Natural killer cell (primary cell): ENCODE data around the gene WDFY4. TPM values are rescaled to one million over a fixed set of nuclear protein-coding genes. Genes with fewer than 3 reads are reported as not detected.

Source experiments
- ATAC-seq, 3 donors: fragments of 150-1000 bp in 2 of 3; fragments of 200-7000 bp in 1 of 3; cut with Tn5 transposase; 1 replicate in 1 of 3; 2 replicates in 2 of 3; pipeline ENCODE4 v1.10.0; 2021; ENCODE audit warnings: mild to moderate bottlenecking in 2 of 3, moderate library complexity in 2 of 3
- DNase-seq, 2 donors: peaks; one replicate each; pipeline versions ENCODE4 v3.0.0 to v3.0.0-alpha.2; 2013 to 2021; ENCODE audit warnings: mixed read lengths in 1 of 2
- H3K27ac ChIP-seq: one replicate; pipeline ENCODE4 v1.5.1; 2013; ENCODE audit warnings: mild to moderate bottlenecking, low read length
- H3K27me3 ChIP-seq: one replicate; pipeline ENCODE4 v1.6.1; 2013; ENCODE audit warnings: low read length; ENCODE audit not compliant: control insufficient read depth, insufficient read depth
- H3K36me3 ChIP-seq: one replicate; pipeline ENCODE4 v1.6.1; 2013; ENCODE audit warnings: low read length; ENCODE audit not compliant: control insufficient read depth, insufficient read depth
- H3K4me1 ChIP-seq: one replicate; pipeline ENCODE4 v1.6.1; 2013; ENCODE audit warnings: low read length; ENCODE audit not compliant: control insufficient read depth, insufficient read depth
- H3K4me3 ChIP-seq: one replicate; pipeline ENCODE4 v1.5.1; 2013; ENCODE audit warnings: low read length
- H3K9me3 ChIP-seq: one replicate; pipeline ENCODE4 v1.6.1; 2013; ENCODE audit warnings: low read length; ENCODE audit not compliant: control insufficient read depth, insufficient read depth
- H3K27ac Mint-ChIP-seq, 2 donors: one replicate each; pipeline ENCODE4 v1.8.0; 2022; ENCODE audit warnings: mild to moderate bottlenecking in 2 of 2, mixed read lengths in 2 of 2, moderate library complexity in 1 of 2
- H3K27me3 Mint-ChIP-seq, 2 donors: one replicate each; pipeline ENCODE4 v1.8.0; 2022; ENCODE audit warnings: low read depth in 2 of 2, mixed read lengths in 2 of 2
- H3K36me3 Mint-ChIP-seq: one replicate; pipeline ENCODE4 v1.8.0; 2022; ENCODE audit warnings: mixed read lengths
- H3K4me1 Mint-ChIP-seq, 2 donors: one replicate each; pipeline ENCODE4 v1.8.0; 2022; ENCODE audit warnings: mixed read lengths in 2 of 2
- H3K4me3 Mint-ChIP-seq: one replicate; pipeline ENCODE4 v1.8.0; 2022; ENCODE audit warnings: mild to moderate bottlenecking, moderate library complexity, mixed read lengths
- H3K9me3 Mint-ChIP-seq, 2 donors: one replicate each; pipeline ENCODE4 v1.8.0; 2022; ENCODE audit warnings: mixed read lengths in 2 of 2
- WGBS: methylation state at CpG from one replicate; pipeline ENCODE4 v1.1.7; 2013; ENCODE audit warnings: missing lambda C conversion rate; ENCODE audit not compliant: insufficient coverage; 5-methylcytosine and 5-hydroxymethylcytosine counted together
- intact Hi-C: fragments of 100-400 bp; cut with micrococcal nuclease; formaldehyde crosslinking; loops from one replicate; pipeline ENCODE4 v1.14.2; 2022
- total RNA-seq, 4 donors: library from RNA; stranded (reverse); fragments of 120-200 nt in 1 of 4; gene quantifications; one replicate each; pipeline versions ENCODE4 v1.2.3 to v1.2.4, GENCODE V29; 2013 to 2022
- TF ChIP-seq, protein P1 (sequence below): fragments of 200-600 bp; IDR thresholded peaks from one replicate; pipeline ENCODE4 v1.8.0; 2022; ENCODE audit warnings: antibody characterized with exemption

Gene WDFY4
- total RNA-seq, 3 donors from 2014 or later (not counting 1 experiment from before 2014, with no cell fraction given), result 1.7 to 8.4 (median 3.5) TPM

DNA sequence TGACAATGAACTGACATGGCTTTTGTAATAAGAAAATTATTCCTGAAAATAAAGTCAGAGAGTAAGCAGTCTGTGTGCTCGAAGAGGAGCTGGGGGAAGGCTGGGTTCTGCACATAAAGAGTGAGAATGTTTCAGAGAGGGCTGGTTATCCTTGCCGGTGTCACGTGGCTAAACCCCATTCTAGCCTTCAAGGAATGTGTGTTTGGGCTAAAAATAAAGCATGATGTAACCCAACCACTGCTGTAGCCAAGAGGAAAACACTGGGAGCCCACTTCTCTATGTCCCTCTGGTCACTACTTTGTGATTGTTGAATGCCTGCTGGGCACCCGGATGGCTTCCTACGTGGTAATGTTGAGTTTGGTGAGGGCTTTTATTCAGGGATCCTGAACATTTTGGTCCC is 23.5 kb downstream of the WDFY4 start:
- Histone ChIP-seq H3K4me3 (no peak overlapping the region), H3K36me3 (no peaks in the 10 kb centered on the region), H3K4me1 (peaks cover 7% of the 10 kb centered on the region), H3K27ac (no peak overlapping the region), H3K9me3 (no peaks in the 10 kb centered on the region), H3K27me3 (no peaks in the 10 kb centered on the region)
- Mint-ChIP-seq H3K4me3 (no peak overlapping the region), H3K27me3 (peaks cover 0 to 4% of the 10 kb centered on the region in 2 donors), H3K4me1 (no peaks in the 10 kb centered on the region), H3K36me3 (no peaks in the 10 kb centered on the region), H3K9me3 (no peaks in the 10 kb centered on the region), H3K27ac (no peak overlapping the region)
- ATAC-seq (no peak), DNase-seq (no peak)
- TF ChIP-seq, protein P1, sequence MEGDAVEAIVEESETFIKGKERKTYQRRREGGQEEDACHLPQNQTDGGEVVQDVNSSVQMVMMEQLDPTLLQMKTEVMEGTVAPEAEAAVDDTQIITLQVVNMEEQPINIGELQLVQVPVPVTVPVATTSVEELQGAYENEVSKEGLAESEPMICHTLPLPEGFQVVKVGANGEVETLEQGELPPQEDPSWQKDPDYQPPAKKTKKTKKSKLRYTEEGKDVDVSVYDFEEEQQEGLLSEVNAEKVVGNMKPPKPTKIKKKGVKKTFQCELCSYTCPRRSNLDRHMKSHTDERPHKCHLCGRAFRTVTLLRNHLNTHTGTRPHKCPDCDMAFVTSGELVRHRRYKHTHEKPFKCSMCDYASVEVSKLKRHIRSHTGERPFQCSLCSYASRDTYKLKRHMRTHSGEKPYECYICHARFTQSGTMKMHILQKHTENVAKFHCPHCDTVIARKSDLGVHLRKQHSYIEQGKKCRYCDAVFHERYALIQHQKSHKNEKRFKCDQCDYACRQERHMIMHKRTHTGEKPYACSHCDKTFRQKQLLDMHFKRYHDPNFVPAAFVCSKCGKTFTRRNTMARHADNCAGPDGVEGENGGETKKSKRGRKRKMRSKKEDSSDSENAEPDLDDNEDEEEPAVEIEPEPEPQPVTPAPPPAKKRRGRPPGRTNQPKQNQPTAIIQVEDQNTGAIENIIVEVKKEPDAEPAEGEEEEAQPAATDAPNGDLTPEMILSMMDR, result no peak
- intact Hi-C loops, result no loop called here
- WGBS, result 81% methylated on average over 5 of the region's 5 CpGs

DNA sequence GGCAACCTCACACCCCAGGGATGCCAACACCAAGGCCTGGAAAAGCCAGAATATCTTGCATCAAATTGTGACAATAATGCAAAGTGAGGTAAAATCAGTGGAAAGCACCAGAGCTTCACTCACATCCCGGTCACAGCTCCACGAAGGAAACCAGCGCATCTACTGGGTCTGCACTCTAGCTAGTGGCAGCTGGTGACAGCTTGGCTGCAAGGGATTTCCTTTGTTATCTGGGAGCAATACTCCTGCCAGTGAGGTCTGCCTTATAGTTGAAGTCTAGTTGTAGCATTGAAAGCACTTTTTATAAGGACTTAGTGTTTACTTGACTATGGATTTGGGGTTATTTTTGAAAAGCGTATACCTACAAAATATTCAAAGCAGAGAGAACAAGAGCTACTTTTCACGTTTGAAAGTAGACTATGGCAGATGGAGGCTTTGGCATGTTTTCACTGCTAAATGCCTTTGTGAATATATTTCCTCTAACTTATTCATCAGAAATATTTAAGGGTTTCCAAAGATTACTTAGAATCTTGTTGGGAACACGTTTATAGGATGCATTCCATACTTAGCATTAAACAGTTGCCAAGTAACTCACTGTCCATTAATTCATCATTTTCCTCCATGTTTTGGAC is 26.1 kb downstream of the WDFY4 start:
- no peaks in the 10 kb centered on the region for H3K36me3 ChIP-seq
- H3K4me1 ChIP-seq, result no peaks in the 10 kb centered on the region
- WGBS, result 92% methylated on average over 4 of the region's 6 CpGs
- Mint-ChIP-seq H3K4me3 (no peak overlapping the region), H3K9me3 (no peaks in the 10 kb centered on the region), H3K27ac (no peak overlapping the region), H3K27me3 (peaks cover 7 to 8% of the 10 kb centered on the region in 2 donors), H3K36me3 (no peaks in the 10 kb centered on the region), H3K4me1 (no peaks in the 10 kb centered on the region)
- H3K4me3 ChIP-seq, result no peak overlapping the region
- no peak overlapping the region for H3K27ac ChIP-seq
- H3K9me3 ChIP-seq, result peaks cover 6% of the 10 kb centered on the region
- TF ChIP-seq, protein P1, result no peak
- intact Hi-C loops, result no loop called here
- H3K27me3 ChIP-seq, result no peaks in the 10 kb centered on the region
- DNase-seq, result no peak
- no peak for ATAC-seq

DNA sequence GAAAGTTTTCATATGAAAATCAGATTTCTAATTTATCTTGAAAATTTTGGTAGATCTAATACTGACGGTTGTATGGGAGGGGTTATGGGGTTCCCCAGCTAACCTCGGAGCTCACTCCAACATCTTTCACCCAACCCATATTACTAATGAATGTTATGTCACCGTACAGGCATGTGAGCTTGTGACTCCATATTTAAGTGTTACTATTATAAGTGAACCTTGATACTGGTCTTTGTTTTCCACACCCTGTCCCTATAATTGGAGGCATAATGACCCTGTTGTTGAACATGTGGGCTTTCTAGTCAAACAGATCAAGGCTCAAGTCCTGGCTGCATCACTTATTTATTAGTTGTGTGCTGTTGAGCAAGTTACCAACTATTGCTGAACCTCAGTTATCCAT is 27.2 kb downstream of the WDFY4 start:
- H3K27me3 Mint-ChIP-seq, result peaks cover 7 to 8% of the 10 kb centered on the region in 2 donors
- H3K9me3 ChIP-seq, result peaks cover 6% of the 10 kb centered on the region
- no peak overlapping the region for H3K4me3 ChIP-seq
- TF ChIP-seq, protein P1, result no peak
- ATAC-seq (no peak), DNase-seq (no peak)
- no peaks in the 10 kb centered on the region for H3K4me1 ChIP-seq
- no peaks in the 10 kb centered on the region for H3K4me1 Mint-ChIP-seq
- no CpG with 5 or more reads among the region's 3 CpGs for WGBS
- no peaks in the 10 kb centered on the region for H3K36me3 Mint-ChIP-seq
- H3K9me3 Mint-ChIP-seq, result no peaks in the 10 kb centered on the region
- H3K4me3 Mint-ChIP-seq, result no peak overlapping the region
- H3K27ac ChIP-seq, result no peak overlapping the region
- intact Hi-C loops, result no loop called here
- no peak overlapping the region for H3K27ac Mint-ChIP-seq
- no peaks in the 10 kb centered on the region for H3K36me3 ChIP-seq
- H3K27me3 ChIP-seq, result no peaks in the 10 kb centered on the region

DNA sequence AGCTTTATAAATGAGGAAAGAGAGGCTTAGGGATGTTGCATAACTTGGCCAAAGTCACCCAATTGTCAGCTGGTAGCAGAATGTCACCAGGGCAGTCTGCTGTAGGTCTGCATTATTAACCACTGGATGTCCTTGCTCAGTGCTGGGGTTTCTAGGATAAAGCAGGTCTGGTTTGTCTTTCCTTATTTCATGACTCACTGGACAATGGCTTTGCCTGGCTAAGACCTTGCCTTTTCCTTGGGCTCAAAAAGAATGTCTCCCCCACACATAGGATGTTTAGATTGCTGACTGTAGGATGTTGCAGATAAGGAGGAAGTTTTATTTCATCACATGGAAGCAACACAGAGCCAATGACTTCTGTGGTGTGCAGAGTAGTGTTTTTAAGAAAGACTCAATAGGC is 29.4 kb downstream of the WDFY4 start:
- no peaks in the 10 kb centered on the region for H3K4me1 ChIP-seq
- no peak overlapping the region for H3K4me3 ChIP-seq
- H3K27me3 ChIP-seq, result no peaks in the 10 kb centered on the region
- H3K36me3 ChIP-seq, result no peaks in the 10 kb centered on the region
- ATAC-seq (no peak), DNase-seq (no peak)
- TF ChIP-seq, protein P1, result no peak
- H3K9me3 ChIP-seq, result peaks cover 6% of the 10 kb centered on the region
- H3K4me3 Mint-ChIP-seq, result no peak overlapping the region
- no peak overlapping the region for H3K27ac ChIP-seq
- no peaks in the 10 kb centered on the region for H3K4me1 Mint-ChIP-seq
- intact Hi-C loops, result no loop called here
- H3K27ac Mint-ChIP-seq, result no peak overlapping the region
- peaks cover 3 to 8% of the 10 kb centered on the region in 2 donors for H3K27me3 Mint-ChIP-seq
- no peaks in the 10 kb centered on the region for H3K9me3 Mint-ChIP-seq
- H3K36me3 Mint-ChIP-seq, result no peaks in the 10 kb centered on the region
